ENCODE measurements around the gene RTCB.

RTCB gene

GRCh38 chr22:32422062-32422461 is 10.0 kb upstream of the RTCB start:
- no peak overlapping the region for H3K9ac ChIP-seq (ENCODE audit: low read depth, low read length, poor library complexity)
- H3K18ac ChIP-seq (ENCODE audit: low read length), result no peak overlapping the region
- no peak overlapping the region for H3K14ac ChIP-seq (ENCODE audit: low read length)
- H2AK5ac ChIP-seq (ENCODE audit: low read depth, low read length), result no peak overlapping the region
- no peak overlapping the region for H2BK5ac ChIP-seq (ENCODE audit: low read length)
- no peak overlapping the region for H3K4me2 ChIP-seq (ENCODE audit: insufficient read depth, low read length, poor library complexity, severe bottlenecking)
- no peak overlapping the region for H3K4me3 ChIP-seq (ENCODE audit: low read length in 2 of 2)
- no peak for DNase-seq (ENCODE audit: low spot score)
- H2BK15ac ChIP-seq (ENCODE audit: low read length), result no peak overlapping the region
- H4K91ac ChIP-seq (ENCODE audit: low read depth, low read length, poor library complexity), result no peak overlapping the region
- H3K4ac ChIP-seq (ENCODE audit: low read length), result no peak overlapping the region
- H2BK120ac ChIP-seq (ENCODE audit: low read depth, low read length), result no peak overlapping the region
- H3K27me3 ChIP-seq (ENCODE audit: control insufficient read depth in 3 of 3, insufficient read depth in 3 of 3, low read depth in 1 of 3, low read length in 3 of 3), result peaks cover 0 to 58% (median 0%) of the 10 kb centered on the region in 3 experiments
- H2BK12ac ChIP-seq (ENCODE audit: low read length), result no peak overlapping the region
- H3K36me3 ChIP-seq (replicated peaks in 1 of 2; ENCODE audit: control insufficient read depth in 2 of 2, insufficient read depth in 2 of 2, low read length in 2 of 2), result no peaks in the 10 kb centered on the region
- no peak overlapping the region for H3K27ac ChIP-seq (replicated peaks; ENCODE audit: low read length)
- no CpG with 5 or more reads among the region's 5 CpGs for WGBS, 2 donors (ENCODE audit: extremely low coverage in 2 of 2, insufficient read length in 2 of 2, insufficient replicate concordance in 1 of 2)
- no peaks in the 10 kb centered on the region for H3K79me1 ChIP-seq (ENCODE audit: low read depth, low read length)
- H2AFZ ChIP-seq (ENCODE audit: low read length), result no peak overlapping the region
- H3K9me3 ChIP-seq (replicated peaks in 1 of 2; ENCODE audit: control insufficient read depth in 2 of 2, insufficient read depth in 1 of 2, low read depth in 1 of 2, low read length in 2 of 2), result no peaks in the 10 kb centered on the region
- H4K8ac ChIP-seq (ENCODE audit: low read depth, low read length), result no peak overlapping the region
- no peaks in the 10 kb centered on the region for H3K4me1 ChIP-seq (ENCODE audit: control insufficient read depth in 2 of 2, insufficient read depth in 1 of 2, low read depth in 1 of 2, low read length in 2 of 2)
- H3K23ac ChIP-seq (ENCODE audit: low read depth, low read length, poor library complexity), result no peak overlapping the region

GRCh38 chr22:32421484-32421883 is 9.4 kb upstream of the RTCB start:
- Histone ChIP-seq H3K27ac (replicated peaks; ENCODE audit: low read length) (no peak overlapping the region), H3K79me1 (ENCODE audit: low read depth, low read length) (no peaks in the 10 kb centered on the region), H2AK5ac (ENCODE audit: low read depth, low read length) (no peak overlapping the region), H3K4me1 (ENCODE audit: control insufficient read depth in 2 of 2, insufficient read depth in 1 of 2, low read depth in 1 of 2, low read length in 2 of 2) (no peaks in the 10 kb centered on the region), H3K18ac (ENCODE audit: low read length) (no peak overlapping the region), H2BK5ac (ENCODE audit: low read length) (no peak overlapping the region), H2BK12ac (ENCODE audit: low read length) (no peak overlapping the region), H3K4ac (ENCODE audit: low read length) (no peak overlapping the region), H2BK120ac (ENCODE audit: low read depth, low read length) (no peak overlapping the region), H2AFZ (ENCODE audit: low read length) (no peak overlapping the region), H3K14ac (ENCODE audit: low read length) (no peak overlapping the region), H3K23ac (ENCODE audit: low read depth, low read length, poor library complexity) (no peak overlapping the region), H3K27me3 (ENCODE audit: control insufficient read depth in 3 of 3, insufficient read depth in 3 of 3, low read depth in 1 of 3, low read length in 3 of 3) (peaks cover 0 to 58% (median 0%) of the 10 kb centered on the region in 3 experiments), H3K9ac (ENCODE audit: low read depth, low read length, poor library complexity) (no peak overlapping the region), H2BK15ac (ENCODE audit: low read length) (no peak overlapping the region), H4K91ac (ENCODE audit: low read depth, low read length, poor library complexity) (no peak overlapping the region), H3K9me3 (replicated peaks in 1 of 2; ENCODE audit: control insufficient read depth in 2 of 2, insufficient read depth in 1 of 2, low read depth in 1 of 2, low read length in 2 of 2) (no peaks in the 10 kb centered on the region), H3K4me2 (ENCODE audit: insufficient read depth, low read length, poor library complexity, severe bottlenecking) (no peak overlapping the region), H3K4me3 (ENCODE audit: low read length in 2 of 2) (no peak overlapping the region), H3K36me3 (replicated peaks in 1 of 2; ENCODE audit: control insufficient read depth in 2 of 2, insufficient read depth in 2 of 2, low read length in 2 of 2) (no peaks in the 10 kb centered on the region), H4K8ac (ENCODE audit: low read depth, low read length) (no peak overlapping the region)
- no CpG with 5 or more reads among the region's 2 CpGs for WGBS, 2 donors (ENCODE audit: extremely low coverage in 2 of 2, insufficient read length in 2 of 2, insufficient replicate concordance in 1 of 2)
- no peak for DNase-seq (ENCODE audit: low spot score)

GRCh38 chr22:32417906-32418305 is 5.9 kb upstream of the RTCB start:
- Histone ChIP-seq H3K23ac (ENCODE audit: low read depth, low read length, poor library complexity) (no peak overlapping the region), H3K4me1 (ENCODE audit: control insufficient read depth in 2 of 2, insufficient read depth in 1 of 2, low read depth in 1 of 2, low read length in 2 of 2) (no peaks in the 10 kb centered on the region), H2BK120ac (ENCODE audit: low read depth, low read length) (no peak overlapping the region), H2BK5ac (ENCODE audit: low read length) (no peak overlapping the region), H3K36me3 (replicated peaks in 1 of 2; ENCODE audit: control insufficient read depth in 2 of 2, insufficient read depth in 2 of 2, low read length in 2 of 2) (no peaks in the 10 kb centered on the region), H4K8ac (ENCODE audit: low read depth, low read length) (no peak overlapping the region), H3K4me3 (ENCODE audit: low read length in 2 of 2) (no peak overlapping the region), H2AK5ac (ENCODE audit: low read depth, low read length) (no peak overlapping the region), H3K18ac (ENCODE audit: low read length) (no peak overlapping the region), H3K4me2 (ENCODE audit: insufficient read depth, low read length, poor library complexity, severe bottlenecking) (no peak overlapping the region), H3K14ac (ENCODE audit: low read length) (no peak overlapping the region), H3K9ac (ENCODE audit: low read depth, low read length, poor library complexity) (no peak overlapping the region), H3K27me3 (ENCODE audit: control insufficient read depth in 3 of 3, insufficient read depth in 3 of 3, low read depth in 1 of 3, low read length in 3 of 3) (peaks cover 0 to 47% (median 0%) of the 10 kb centered on the region in 3 experiments), H3K27ac (replicated peaks; ENCODE audit: low read length) (no peak overlapping the region), H3K4ac (ENCODE audit: low read length) (no peak overlapping the region), H4K91ac (ENCODE audit: low read depth, low read length, poor library complexity) (no peak overlapping the region), H3K9me3 (replicated peaks in 1 of 2; ENCODE audit: control insufficient read depth in 2 of 2, insufficient read depth in 1 of 2, low read depth in 1 of 2, low read length in 2 of 2) (no peaks in the 10 kb centered on the region), H2BK15ac (ENCODE audit: low read length) (no peak overlapping the region), H2AFZ (ENCODE audit: low read length) (no peak overlapping the region), H2BK12ac (ENCODE audit: low read length) (no peak overlapping the region), H3K79me1 (ENCODE audit: low read depth, low read length) (no peaks in the 10 kb centered on the region)
- WGBS, 2 donors (ENCODE audit: extremely low coverage in 2 of 2, insufficient read length in 2 of 2, insufficient replicate concordance in 1 of 2), result no CpG with 5 or more reads among the region's 4 CpGs
- DNase-seq (ENCODE audit: low spot score), result no peak

GRCh38 chr22:32416556-32417085 is 4.6 kb upstream of the RTCB start:
- WGBS, 2 donors (ENCODE audit: extremely low coverage in 2 of 2, insufficient read length in 2 of 2, insufficient replicate concordance in 1 of 2), result no CpG with 5 or more reads among the region's 9 CpGs
- Histone ChIP-seq H3K4ac (ENCODE audit: low read length) (no peak overlapping the region), H3K23ac (ENCODE audit: low read depth, low read length, poor library complexity) (no peak overlapping the region), H4K8ac (ENCODE audit: low read depth, low read length) (no peak overlapping the region), H3K18ac (ENCODE audit: low read length) (no peak overlapping the region), H3K36me3 (replicated peaks in 1 of 2; ENCODE audit: control insufficient read depth in 2 of 2, insufficient read depth in 2 of 2, low read length in 2 of 2) (no peaks in the 10 kb centered on the region), H2BK12ac (ENCODE audit: low read length) (no peak overlapping the region), H3K9me3 (replicated peaks in 1 of 2; ENCODE audit: control insufficient read depth in 2 of 2, insufficient read depth in 1 of 2, low read depth in 1 of 2, low read length in 2 of 2) (no peaks in the 10 kb centered on the region), H3K27me3 (ENCODE audit: control insufficient read depth in 3 of 3, insufficient read depth in 3 of 3, low read depth in 1 of 3, low read length in 3 of 3) (peaks cover 0 to 35% (median 0%) of the 10 kb centered on the region in 3 experiments), H3K4me3 (ENCODE audit: low read length in 2 of 2) (no peak overlapping the region), H4K91ac (ENCODE audit: low read depth, low read length, poor library complexity) (no peak overlapping the region), H3K4me2 (ENCODE audit: insufficient read depth, low read length, poor library complexity, severe bottlenecking) (no peak overlapping the region), H2BK15ac (ENCODE audit: low read length) (no peak overlapping the region), H3K14ac (ENCODE audit: low read length) (no peak overlapping the region), H2BK5ac (ENCODE audit: low read length) (no peak overlapping the region), H3K4me1 (ENCODE audit: control insufficient read depth in 2 of 2, insufficient read depth in 1 of 2, low read depth in 1 of 2, low read length in 2 of 2) (no peaks in the 10 kb centered on the region), H2AK5ac (ENCODE audit: low read depth, low read length) (no peak overlapping the region), H3K27ac (replicated peaks; ENCODE audit: low read length) (no peak overlapping the region), H2BK120ac (ENCODE audit: low read depth, low read length) (no peak overlapping the region), H3K9ac (ENCODE audit: low read depth, low read length, poor library complexity) (no peak overlapping the region), H2AFZ (ENCODE audit: low read length) (no peak overlapping the region), H3K79me1 (ENCODE audit: low read depth, low read length) (peaks cover 3% of the 10 kb centered on the region)
- no peak for DNase-seq (ENCODE audit: low spot score)
